GM19351 (cell line): ENCODE measurements around the gene ASIC4.

ENCODE experiments used
- ATAC-seq: cut with Tn5 transposase; IDR thresholded peaks from one replicate; pipeline ENCODE4 v1.9.1; 2021; ENCODE audit warnings: mild to moderate bottlenecking, moderate library complexity; ENCODE audit not compliant: unreplicated experiment

The ASIC4 gene

GRCh38 chr2:219478916-219479315 is 35.4 kb upstream of the ASIC4 start:
- no peak for ATAC-seq

- no peak for ATAC-seq
These were observed 34.3 kb upstream of the ASIC4 start for GRCh38 chr2:219480004-219480403.

GRCh38 chr2:219482674-219483405 is 31.4 kb upstream of the ASIC4 start:
- ATAC-seq, result no peak

GRCh38 chr2:219483451-219484342 is 30.6 kb upstream of the ASIC4 start:
- ATAC-seq, result no peak

GRCh38 chr2:219484343-219485200 is 29.7 kb upstream of the ASIC4 start:
- ATAC-seq, result no peak

GRCh38 chr2:219485201-219485580 is 29.1 kb upstream of the ASIC4 start:
- no peak for ATAC-seq

GRCh38 chr2:219486380-219486959 is 27.8 kb upstream of the ASIC4 start:
- no peak for ATAC-seq

GRCh38 chr2:219488149-219488843 is 26.0 kb upstream of the ASIC4 start:
- ATAC-seq, result no peak

GRCh38 chr2:219488844-219489194 is 25.5 kb upstream of the ASIC4 start:
- no peak for ATAC-seq

GRCh38 chr2:219489315-219489714 is 25.0 kb upstream of the ASIC4 start:
- no peak for ATAC-seq

- ATAC-seq, result no peak
These were observed 24.1 kb upstream of the ASIC4 start for GRCh38 chr2:219490186-219490585.

GRCh38 chr2:219490600-219491130 is 23.6 kb upstream of the ASIC4 start:
- ATAC-seq, result no peak

GRCh38 chr2:219491278-219491963 is 22.9 kb upstream of the ASIC4 start:
- ATAC-seq, result no peak

- ATAC-seq, result no peak
These were observed 21.7 kb upstream of the ASIC4 start for GRCh38 chr2:219492575-219492974.

- ATAC-seq, result no peak
These were observed 21.2 kb upstream of the ASIC4 start for GRCh38 chr2:219493086-219493485.

- ATAC-seq, result no peak
These were observed 19.2 kb upstream of the ASIC4 start for GRCh38 chr2:219494952-219495530.

- peak; percentile 16 for ATAC-seq
These were observed 18.7 kb upstream of the ASIC4 start for GRCh38 chr2:219495531-219496122.

- no peak for ATAC-seq
These were observed 17.9 kb upstream of the ASIC4 start for GRCh38 chr2:219496247-219496824.
